ENCODE measurements around the gene GIT1.

GIT1 gene

GRCh38 chr17:29588562-29589411 lies 661 bp downstream of the GIT1 start:
- no peak for DNase-seq (ENCODE audit: low read depth)
- no peak for TF ChIP-seq CTCF (IDR thresholded peaks at IDR 0.05; ENCODE audit: control insufficient read depth, extremely low read depth, insufficient read depth)
- H3K4me3 ChIP-seq (ENCODE audit: low read depth, low read length) = peak overlapping the region; percentile 69

- H3K4me3 ChIP-seq (ENCODE audit: low read depth, low read length) = peak overlapping the region; percentile 69
- DNase-seq (ENCODE audit: low read depth) = no peak
- no peak for TF ChIP-seq CTCF (IDR thresholded peaks at IDR 0.05; ENCODE audit: control insufficient read depth, extremely low read depth, insufficient read depth)
Observed at GRCh38 chr17:29588017-29588561, 1.4 kb downstream of the GIT1 start.

- no peak for DNase-seq (ENCODE audit: low read depth)
- no peak for TF ChIP-seq CTCF (IDR thresholded peaks at IDR 0.05; ENCODE audit: control insufficient read depth, extremely low read depth, insufficient read depth)
- H3K4me3 ChIP-seq (ENCODE audit: low read depth, low read length) = peak overlapping the region; percentile 69
Observed at GRCh38 chr17:29587591-29587990, 1.9 kb downstream of the GIT1 start.

- TF ChIP-seq CTCF (IDR thresholded peaks at IDR 0.05; ENCODE audit: control insufficient read depth, extremely low read depth, insufficient read depth) = no peak
- no peak for DNase-seq (ENCODE audit: low read depth)
- H3K4me3 ChIP-seq (ENCODE audit: low read depth, low read length) = no peak overlapping the region
Observed at GRCh38 chr17:29586676-29587469, 2.6 kb downstream of the GIT1 start.

GRCh38 chr17:29585080-29585751 lies 4.2 kb downstream of the GIT1 start:
- H3K4me3 ChIP-seq (ENCODE audit: low read depth, low read length) = no peak overlapping the region
- no peak for DNase-seq (ENCODE audit: low read depth)
- 0 out of 2 replicates have a peak, but pooled peaks have one; percentile 3 for TF ChIP-seq CTCF (IDR thresholded peaks at IDR 0.05; ENCODE audit: control insufficient read depth, extremely low read depth, insufficient read depth)

GRCh38 chr17:29584452-29585079 lies 4.9 kb downstream of the GIT1 start:
- H3K4me3 ChIP-seq (ENCODE audit: low read depth, low read length) = no peak overlapping the region
- TF ChIP-seq CTCF (IDR thresholded peaks at IDR 0.05; ENCODE audit: control insufficient read depth, extremely low read depth, insufficient read depth) = no peak

More at GRCh38 chr17:29584452-29585079, 4.9 kb downstream of the GIT1 start:
- DNase-seq (ENCODE audit: low read depth) = no peak
